HG02642 (cell line): Measurements from ENCODE around the gene ANKRD22.

ENCODE experiments used
- ATAC-seq: cut with Tn5 transposase; IDR thresholded peaks from one replicate; pipeline ENCODE4 v1.9.1; 2021; ENCODE audit warnings: mild to moderate bottlenecking; ENCODE audit not compliant: unreplicated experiment, poor library complexity

ANKRD22 gene

DNA sequence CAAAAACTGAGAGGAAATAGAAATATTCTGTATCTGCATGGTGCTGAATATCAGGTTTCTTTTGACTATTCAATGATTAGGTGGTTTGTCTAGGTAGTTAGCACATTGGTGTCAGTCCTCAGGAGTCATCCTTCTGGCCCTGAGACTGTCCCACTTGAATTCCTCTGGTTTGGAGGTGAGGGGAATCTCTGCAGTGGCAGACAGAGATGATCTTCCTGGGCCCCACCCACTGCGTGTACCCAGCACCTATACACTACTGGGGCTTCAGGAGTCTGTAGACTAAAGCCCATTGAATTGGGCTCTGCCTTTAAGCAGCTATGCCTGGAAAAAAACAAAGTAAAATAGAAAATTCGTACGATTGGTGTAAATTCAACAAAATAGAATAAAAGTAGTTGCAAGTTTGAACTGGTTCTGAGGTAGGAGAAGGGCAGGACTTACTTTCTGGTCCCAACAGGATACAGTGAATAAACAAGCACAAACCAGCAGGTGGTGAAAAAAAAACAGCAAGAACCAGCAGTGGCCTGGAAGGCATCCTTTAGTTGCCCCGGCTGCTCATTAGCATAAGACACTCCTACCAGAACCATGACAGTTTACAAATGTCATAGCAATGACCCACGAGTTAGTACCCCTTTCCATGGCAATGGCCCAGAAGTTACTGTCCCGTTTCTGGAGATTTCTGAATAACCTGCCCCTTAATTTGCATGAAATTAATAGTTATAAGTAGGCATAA is 47.4 kb downstream of the ANKRD22 start:
- no peak for ATAC-seq

DNA sequence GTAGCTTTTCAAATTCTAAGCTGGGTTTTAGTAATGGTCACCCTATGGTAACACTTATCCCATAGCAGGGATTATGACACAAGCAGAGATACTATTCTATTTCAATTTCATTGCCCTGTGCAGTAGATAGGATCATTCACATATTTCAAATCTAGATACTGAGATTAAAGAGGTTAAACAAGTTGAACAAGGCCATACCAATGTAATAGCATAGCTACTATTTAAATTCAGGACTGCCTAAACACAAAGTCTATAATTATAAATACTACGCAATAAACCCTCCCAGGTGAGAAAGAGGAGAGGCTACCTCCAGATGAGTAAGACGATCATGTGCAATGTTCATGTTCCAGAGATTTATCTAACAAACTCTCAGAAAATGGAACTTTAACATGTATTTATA is 48.0 kb downstream of the ANKRD22 start:
- ATAC-seq = no peak

DNA sequence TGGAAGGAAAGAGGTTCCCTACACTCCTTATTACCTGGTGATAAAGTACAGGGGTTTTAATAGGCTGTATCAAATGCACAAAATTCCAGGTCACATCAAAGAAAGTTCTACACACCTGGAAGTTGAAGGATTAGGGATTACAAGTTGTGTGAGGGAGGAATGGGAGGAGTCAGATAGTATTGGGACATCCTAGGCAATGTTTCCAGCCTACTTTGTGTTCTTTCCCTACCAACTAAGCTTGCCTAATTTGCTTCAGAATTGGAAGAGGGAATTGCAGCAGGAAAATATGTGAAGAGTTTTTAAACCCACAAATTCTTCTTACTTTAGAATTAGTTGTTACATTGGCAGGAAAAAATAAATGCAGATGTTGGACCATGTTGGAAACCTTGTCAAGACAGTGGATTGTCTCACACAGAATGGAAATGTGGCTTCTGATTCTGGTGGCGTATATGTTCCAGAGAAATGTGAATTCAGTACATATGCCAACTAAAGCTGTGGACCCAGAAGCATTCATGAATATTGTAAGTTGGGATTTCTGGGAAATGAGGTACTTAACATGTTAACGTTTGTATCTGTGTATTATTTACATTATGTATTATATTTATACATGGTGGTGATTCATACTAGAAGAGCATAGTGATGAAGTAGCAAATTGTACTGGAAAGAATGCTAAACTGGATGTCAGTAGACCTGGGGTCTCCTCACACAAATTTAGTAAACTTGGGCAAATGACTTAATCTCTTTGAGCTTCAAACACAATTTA is 48.9 kb downstream of the ANKRD22 start, which contains the start of gene LIPM:
Gene LIPM, plus strand, starts transcription at position 208 of the 763 bp plus-strand sequence. Its CDS starts 167 bp downstream, at position 375.
- ATAC-seq = no peak

DNA sequence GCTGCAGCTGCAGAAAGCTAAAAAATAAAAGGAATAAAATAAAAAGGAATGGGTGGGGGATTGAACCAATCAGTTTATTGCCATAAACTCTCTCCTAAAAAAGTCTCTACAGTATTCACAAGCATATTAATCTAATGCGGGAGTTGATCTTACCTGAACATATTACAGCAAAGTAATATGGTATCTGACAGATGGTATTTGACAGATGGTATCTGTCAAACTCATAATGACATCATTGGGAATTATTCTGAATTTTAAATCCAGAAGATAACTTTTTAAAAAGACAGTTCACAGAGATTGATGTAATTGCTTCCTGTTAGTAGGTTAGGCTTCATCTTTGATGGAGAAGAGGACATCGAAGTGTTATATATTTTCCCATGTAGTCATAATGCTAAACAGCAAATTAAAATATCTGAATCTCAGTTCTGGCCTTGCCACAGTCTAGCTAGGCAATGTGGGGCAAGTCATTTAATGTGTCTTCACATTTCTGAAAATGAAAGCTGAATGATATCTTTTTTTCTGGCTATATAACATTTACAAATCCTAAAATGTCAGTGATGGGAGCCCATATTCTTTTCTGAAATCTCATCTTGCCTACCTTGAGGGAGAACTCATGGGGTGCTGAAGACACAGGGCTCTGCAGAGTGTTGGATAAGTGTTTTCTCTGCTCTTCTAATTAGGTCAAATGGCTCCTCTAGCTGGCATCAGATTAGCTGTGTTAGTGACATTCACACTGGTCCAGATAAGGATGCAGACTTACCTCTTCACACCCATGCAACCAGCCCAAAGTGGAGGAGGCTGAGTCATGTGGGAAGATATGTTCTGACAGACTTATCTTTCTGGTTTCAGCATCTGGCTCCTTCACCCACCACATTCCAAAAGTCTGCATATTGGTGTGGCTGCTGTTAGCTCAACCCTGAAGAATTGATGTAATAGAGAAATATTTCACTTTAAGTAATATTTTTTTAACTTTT is 51.2 kb downstream of the ANKRD22 start:
- ATAC-seq = no peak

DNA sequence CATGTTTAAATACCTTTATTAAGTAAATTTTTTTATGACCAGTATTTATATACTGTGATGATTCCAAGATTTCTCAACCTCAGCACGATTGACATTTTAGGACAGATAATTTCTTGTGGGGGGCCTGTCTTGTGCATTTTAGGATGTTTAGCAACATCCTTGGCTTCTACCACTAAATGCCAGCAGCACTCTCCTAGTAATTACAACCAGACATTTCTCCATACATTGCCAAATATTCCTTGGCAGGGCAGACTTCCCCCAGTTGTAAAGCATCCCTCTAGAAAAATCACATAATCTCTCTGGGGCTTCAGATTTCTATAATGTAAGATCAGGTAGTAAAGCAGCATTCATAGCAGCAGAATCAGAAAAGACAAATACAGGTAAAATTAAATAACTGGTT is 56.9 kb downstream of the ANKRD22 start:
- no peak for ATAC-seq

DNA sequence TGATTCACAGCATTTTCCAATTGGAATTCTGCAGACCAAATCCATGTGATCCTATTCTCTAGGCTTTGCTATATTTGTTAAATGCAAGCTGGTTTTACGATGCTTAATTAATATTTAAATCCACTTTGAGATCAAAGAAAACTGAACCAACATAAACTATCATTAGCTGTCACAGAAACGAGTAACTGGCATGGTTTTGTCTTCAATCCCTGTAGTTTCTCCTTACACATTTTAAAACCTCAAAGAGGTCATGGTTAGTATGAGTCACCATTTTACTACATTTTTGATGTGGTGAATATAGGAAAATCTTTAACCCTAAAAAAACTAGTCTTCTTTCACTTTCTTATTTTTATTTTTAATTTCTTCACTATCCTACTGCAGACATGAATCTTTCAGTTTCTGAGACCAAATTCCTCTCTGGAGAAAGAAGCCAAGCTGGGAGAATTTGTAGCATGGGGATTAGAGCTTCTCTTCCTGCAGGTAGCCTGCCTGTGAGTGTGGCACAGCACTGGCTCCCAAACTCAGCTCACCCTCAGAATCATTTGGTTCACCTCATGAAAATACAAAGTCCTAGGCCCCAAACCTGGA is 57.8 kb downstream of the ANKRD22 start:
- ATAC-seq = no peak

DNA sequence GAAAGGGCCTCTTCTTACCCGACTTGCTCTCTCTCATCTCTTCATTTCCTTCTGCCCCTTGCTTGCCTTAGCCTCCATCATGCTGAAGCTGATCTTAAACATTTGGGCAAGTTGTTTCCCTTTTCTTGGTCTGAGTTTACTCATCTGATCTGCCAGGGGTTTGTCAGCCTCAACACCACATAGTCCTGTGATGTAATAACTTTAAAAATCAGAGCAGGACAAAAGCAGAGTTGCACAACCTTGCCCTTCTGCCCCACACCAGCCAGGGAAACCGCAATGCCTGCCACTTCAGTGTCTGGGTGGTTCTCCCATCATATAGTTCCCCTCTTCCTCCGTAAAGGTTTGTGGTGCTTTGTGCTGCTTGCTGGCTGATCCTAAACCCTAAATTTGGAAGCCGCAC is 59.0 kb downstream of the ANKRD22 start:
- no peak for ATAC-seq

DNA sequence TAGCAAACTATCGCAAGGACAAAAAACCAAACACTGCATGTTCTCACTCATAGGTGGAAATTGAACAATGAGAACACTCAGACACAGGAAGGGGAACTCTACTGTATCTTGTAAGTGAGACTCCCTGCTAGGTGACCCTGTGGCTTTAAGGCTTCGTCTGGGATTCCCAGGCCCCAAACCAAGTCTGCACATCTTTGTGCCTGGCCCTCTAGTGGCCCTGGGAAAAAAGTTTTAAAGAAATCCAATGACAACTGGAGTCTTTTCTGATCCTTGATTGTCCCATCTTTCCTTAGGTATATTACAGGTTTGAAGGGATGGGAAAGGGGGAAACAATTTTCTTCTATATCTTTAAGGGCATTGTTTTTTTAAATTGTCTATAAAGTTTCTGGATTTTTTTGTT is 59.7 kb downstream of the ANKRD22 start:
- ATAC-seq = no peak

DNA sequence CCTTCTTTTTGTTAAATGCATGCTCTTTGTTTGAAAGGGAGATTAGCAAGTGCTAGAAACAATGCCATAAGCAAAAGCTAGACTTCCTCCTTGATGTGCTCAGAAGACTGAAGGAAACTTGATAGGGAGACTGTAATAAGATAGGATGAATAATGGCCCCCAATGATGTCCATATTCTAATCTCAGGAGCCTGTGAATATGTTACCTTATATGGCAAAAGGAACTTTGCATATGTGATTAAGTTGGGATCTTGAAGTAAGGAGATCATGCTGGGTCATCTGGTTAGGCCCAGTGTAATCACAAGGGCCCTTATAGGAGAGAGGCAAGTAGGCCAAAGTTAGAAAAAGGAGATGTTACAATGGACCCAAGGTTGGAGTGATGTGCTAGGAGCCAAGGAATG is 62.7 kb downstream of the ANKRD22 start:
- ATAC-seq = no peak

DNA sequence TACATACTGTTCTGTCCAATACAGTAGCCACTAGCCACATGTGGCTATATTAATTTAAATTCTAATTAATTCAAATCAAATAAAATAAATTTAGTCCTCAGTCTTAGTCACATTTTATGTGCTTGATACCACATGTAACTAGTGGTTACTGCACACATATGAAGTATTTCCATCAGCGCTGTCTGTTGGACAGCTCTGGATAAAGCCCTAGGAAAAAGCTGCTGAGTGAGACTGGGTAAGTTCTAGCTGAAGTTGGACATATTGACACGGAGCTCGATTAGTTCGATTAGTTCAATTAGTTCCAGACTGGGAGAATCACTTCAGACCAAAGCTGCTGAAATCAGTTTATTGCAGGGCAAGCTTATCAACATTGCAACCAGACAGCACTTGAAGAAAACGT is 64.2 kb downstream of the ANKRD22 start:
- no peak for ATAC-seq

DNA sequence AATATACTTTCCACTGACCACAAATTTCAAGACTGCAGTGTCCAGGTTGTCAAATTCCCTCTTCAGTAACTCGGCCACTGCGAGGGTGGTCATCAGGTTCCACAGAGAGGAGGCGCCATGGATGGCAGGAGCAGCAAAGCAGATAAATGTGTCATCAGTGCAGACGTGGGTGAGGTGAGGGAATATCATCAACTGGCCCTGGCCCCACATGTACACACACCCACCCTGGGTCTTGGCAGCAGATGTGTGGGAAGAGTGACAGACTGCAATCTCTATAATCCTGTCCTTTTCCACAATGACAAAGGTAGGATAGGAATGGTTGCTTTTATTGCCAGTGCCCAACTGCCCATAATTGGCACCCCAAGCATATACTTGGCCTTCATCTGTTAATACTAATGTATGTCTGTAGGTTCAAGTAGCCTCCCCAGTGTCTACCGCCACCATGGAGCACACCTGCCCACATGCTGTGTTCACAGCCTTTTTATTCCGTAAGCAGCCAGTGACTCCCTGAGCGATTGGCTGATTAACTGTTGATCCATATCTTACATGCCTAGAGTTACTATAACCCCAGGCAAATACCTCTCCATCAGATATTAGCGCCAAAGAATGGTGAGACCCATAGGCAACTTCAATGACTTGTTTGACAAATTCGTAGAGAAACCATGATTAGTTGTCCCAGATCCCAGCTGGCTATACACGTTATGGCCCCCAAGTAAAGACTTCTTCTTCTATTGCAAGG is 65.4 kb downstream of the ANKRD22 start:
- ATAC-seq = no peak

DNA sequence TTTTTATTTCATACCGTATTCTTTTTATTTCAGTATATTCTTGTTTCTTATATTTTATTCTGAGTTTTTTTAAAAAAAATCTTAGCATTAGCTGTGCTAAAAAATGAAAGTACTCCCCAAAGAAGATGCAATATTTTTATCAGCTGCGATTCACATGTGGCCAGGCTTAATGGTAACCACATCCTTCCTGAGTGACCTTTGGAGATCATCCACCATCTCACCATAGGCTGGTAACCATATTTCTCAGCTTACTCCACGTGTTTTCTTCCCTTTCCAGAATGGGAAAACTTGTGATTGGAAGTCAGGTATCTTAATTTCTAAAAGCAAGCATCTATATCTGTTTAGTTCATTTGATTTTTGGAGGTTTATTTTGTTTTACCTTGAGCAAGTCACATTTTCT is 67.9 kb downstream of the ANKRD22 start:
- no peak for ATAC-seq

DNA sequence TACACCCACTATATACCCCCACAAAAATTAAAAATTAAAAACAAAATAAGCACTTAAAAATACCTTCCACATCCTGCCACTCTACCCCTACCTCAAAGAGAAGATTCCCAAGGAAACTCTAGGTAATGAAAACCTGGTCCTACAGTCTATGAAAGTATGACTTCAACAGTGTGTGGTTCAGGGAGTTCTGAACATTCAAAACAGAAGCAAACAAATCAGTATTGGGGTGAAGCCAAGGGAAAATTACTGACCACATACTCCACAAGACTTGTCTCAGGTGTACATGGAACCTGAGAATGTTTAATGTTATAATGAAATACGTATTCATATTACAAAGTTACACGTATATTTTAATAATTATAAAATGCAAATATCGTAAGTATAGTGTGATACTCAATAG is 69.4 kb downstream of the ANKRD22 start:
- ATAC-seq = no peak

DNA sequence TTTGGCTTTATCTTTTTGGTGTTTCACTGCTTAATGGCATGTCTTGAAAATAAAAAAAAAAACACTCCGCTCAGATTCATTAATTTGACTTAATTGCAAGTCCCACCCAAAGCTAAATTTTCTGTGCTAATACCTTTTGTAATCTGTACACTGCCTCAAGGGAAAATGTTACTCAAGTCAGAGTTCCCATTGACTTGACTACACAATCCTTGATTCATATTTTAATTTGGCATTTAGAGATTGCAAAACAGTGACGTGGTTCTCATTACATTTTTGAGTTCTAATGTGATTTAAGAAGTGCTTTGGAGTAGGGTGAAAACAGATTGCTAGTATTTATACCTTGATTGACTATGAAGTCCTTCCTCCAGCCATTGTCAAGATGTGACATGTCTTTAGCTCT is 70.4 kb downstream of the ANKRD22 start:
- no peak for ATAC-seq
